C4-2B (cell line): Measurements from ENCODE around the gene P2RY8.

Experiments used
- H3K27ac ChIP-seq: fragments of 450-650 bp; 2 replicates; pipeline ENCODE4 v1.5.1; 2017
- CTCF ChIP-seq: fragments of 450-650 bp; conservative IDR thresholded peaks from 2 replicates; pipeline ENCODE4 v1.5.1; 2017; ENCODE audit warnings: mild to moderate bottlenecking
- ZFX ChIP-seq: fragments of 450-650 bp; IDR thresholded peaks from 2 replicates; pipeline ENCODE4 v1.6.1; 2017

P2RY8 gene

GRCh38 chrX:1519022-1519497 lies 17.9 kb downstream of the P2RY8 start:
- H3K27ac ChIP-seq, result no peak overlapping the region
- TF ChIP-seq CTCF, result no peak
- TF ChIP-seq ZFX, result no peak

- TF ChIP-seq ZFX, result no peak
- TF ChIP-seq CTCF, result no peak
Measured at GRCh38 chrX:1518512-1518911, 18.5 kb downstream of the P2RY8 start.

GRCh38 chrX:1516596-1517104 lies 20.3 kb downstream of the P2RY8 start:
- no peak for TF ChIP-seq CTCF
- TF ChIP-seq ZFX, result no peak
- no peak overlapping the region for H3K27ac ChIP-seq

More at GRCh38 chrX:1518512-1518911, 18.5 kb downstream of the P2RY8 start:
- no peak overlapping the region for H3K27ac ChIP-seq

- TF ChIP-seq ZFX (no peak), CTCF (no peak)
- H3K27ac ChIP-seq, result no peak overlapping the region
Measured at GRCh38 chrX:1511829-1512228, 25.2 kb downstream of the P2RY8 start.

GRCh38 chrX:1511150-1511549 lies 25.8 kb downstream of the P2RY8 start:
- TF ChIP-seq CTCF (no peak), ZFX (no peak)
- no peak overlapping the region for H3K27ac ChIP-seq

GRCh38 chrX:1507511-1508463 lies 29.2 kb downstream of the P2RY8 start:
- no peak overlapping the region for H3K27ac ChIP-seq
- TF ChIP-seq CTCF (no peak), ZFX (no peak)

- no peak overlapping the region for H3K27ac ChIP-seq
- TF ChIP-seq CTCF (no peak), ZFX (no peak)
Measured at GRCh38 chrX:1506916-1507315, 30.1 kb downstream of the P2RY8 start.
